Hepatocyte (in vitro differentiated cells): ENCODE results near the gene CNR2. TPM values are rescaled to one million over a fixed set of nuclear protein-coding genes. Genes with fewer than 3 reads are reported as not detected.

Experiments used
- DNase-seq: peaks from one replicate; pipeline ENCODE4 v3.0.0-alpha.2; 2016; ENCODE audit warnings: low spot score
- H2AFZ ChIP-seq: fragments of 200-600 bp; sonication (generic); 2 replicates; pipeline ENCODE4 v1.6.0; 2016; ENCODE audit warnings: antibody characterized with exemption, mild to moderate bottlenecking
- H3K27ac ChIP-seq: fragments of 200-600 bp; sonication (generic); 2 replicates; pipeline ENCODE4 v1.5.1; 2016; ENCODE audit warnings: mild to moderate bottlenecking
- H3K27me3 ChIP-seq: fragments of 200-600 bp; sonication (generic); 2 replicates; pipeline ENCODE4 v1.6.1; 2016
- H3K36me3 ChIP-seq: fragments of 200-600 bp; sonication (generic); replicated peaks from 2 replicates; pipeline ENCODE4 v1.5.1; 2016; ENCODE audit warnings: low read depth; ENCODE audit not compliant: insufficient read depth
- H3K4me1 ChIP-seq: fragments of 200-600 bp; sonication (generic); 2 replicates; pipeline ENCODE4 v1.5.1; 2016; ENCODE audit warnings: mild to moderate bottlenecking, moderate library complexity; ENCODE audit not compliant: insufficient read depth
- H3K4me2 ChIP-seq: fragments of 200-600 bp; sonication (generic); 2 replicates; pipeline ENCODE4 v1.6.0; 2016
- H3K4me3 ChIP-seq: fragments of 200-600 bp; sonication (generic); 2 replicates; pipeline ENCODE4 v1.5.1; 2016; ENCODE audit warnings: mild to moderate bottlenecking
- H3K79me2 ChIP-seq: fragments of 200-600 bp; sonication (generic); 2 replicates; pipeline ENCODE4 v1.6.0; 2017; ENCODE audit warnings: mild to moderate bottlenecking
- H3K9me2 ChIP-seq: fragments of 200-600 bp; sonication (generic); replicated peaks from 2 replicates; pipeline ENCODE4 v1.6.0; 2017; ENCODE audit warnings: mild to moderate bottlenecking; ENCODE audit not compliant: insufficient read depth
- H3K9me3 ChIP-seq: fragments of 200-600 bp; sonication (generic); 2 replicates; pipeline ENCODE4 v1.5.1; 2016; ENCODE audit warnings: low read depth, mild to moderate bottlenecking
- H4K20me1 ChIP-seq: fragments of 200-600 bp; sonication (generic); 2 replicates; pipeline ENCODE4 v1.6.0; 2016; ENCODE audit warnings: mild to moderate bottlenecking; ENCODE audit not compliant: insufficient read depth, poor library complexity, severe bottlenecking
- EZH2 ChIP-seq: fragments of 200-600 bp; sonication (generic); IDR thresholded peaks from 2 replicates; pipeline ENCODE4 v1.6.1; 2016; ENCODE audit warnings: antibody characterized with exemption, mild to moderate bottlenecking, borderline replicate concordance
- EZH2phosphoT487 ChIP-seq: fragments of 200-600 bp; sonication (generic); IDR thresholded peaks from one replicate; pipeline ENCODE4 v1.6.1; 2018; ENCODE audit warnings: antibody characterized with exemption, mild to moderate bottlenecking, low read depth, moderate library complexity; ENCODE audit not compliant: unreplicated experiment, severe bottlenecking
- WGBS: methylation state at CpG from one replicate; pipeline ENCODE4 v1.1.6; 2016; ENCODE audit warnings: low lambda C conversion rate; ENCODE audit errors: missing lambda C conversion rate; 5-methylcytosine and 5-hydroxymethylcytosine counted together
- polyA plus RNA-seq: library from polyadenylated mRNA; unstranded; fragments of >200 nt; fragmentation: Nextera tagmentation; extraction: Ambion mirVana; gene quantifications from 2 replicates; pipeline ENCODE4 v1.2.1, GENCODE V29; 2016
- total RNA-seq: library from RNA; depleted of rRNA; stranded (reverse); fragments of >200 nt; gene quantifications from 2 replicates; pipeline ENCODE4 v1.2.3, GENCODE V29; 2014
- TF ChIP-seq, protein P1 (sequence below): fragments of 200-600 bp; sonication (generic); IDR thresholded peaks from 2 replicates; pipeline ENCODE4 v1.5.1; 2016; ENCODE audit warnings: antibody characterized with exemption, mild to moderate bottlenecking; ENCODE audit not compliant: poor library complexity

Gene CNR2
- total and polyA plus RNA-seq, 2 experiments from 2014 or later: not detected

DNA sequence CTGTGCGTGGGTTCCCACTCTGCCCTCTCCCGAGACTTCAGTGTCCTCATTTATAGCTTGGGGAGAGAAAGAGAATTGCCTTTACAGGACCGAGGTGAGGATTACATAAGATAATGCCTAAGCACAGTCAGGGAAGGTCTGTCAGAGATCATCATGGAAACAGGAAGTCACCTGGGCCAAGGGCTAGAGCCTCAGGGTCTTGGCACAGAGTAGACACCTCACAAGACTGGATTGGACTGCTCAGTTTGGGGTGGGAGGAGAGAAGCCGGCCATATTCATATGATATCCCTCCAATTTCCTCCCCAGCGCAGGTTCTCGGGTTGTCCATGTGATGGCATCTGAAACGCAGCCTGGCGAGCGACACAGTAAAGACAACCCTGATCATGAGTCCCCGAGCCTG lies 3.8 kb downstream of the CNR2 start:
- Histone ChIP-seq H3K9me3 (no peaks in the 10 kb centered on the region), H3K79me2 (no peaks in the 10 kb centered on the region), H2AFZ (no peak overlapping the region), H4K20me1 (no peaks in the 10 kb centered on the region), H3K4me3 (no peak overlapping the region), H3K27me3 (peaks cover 7% of the 10 kb centered on the region), H3K27ac (no peak overlapping the region), H3K4me1 (no peaks in the 10 kb centered on the region), H3K9me2 (no peaks in the 10 kb centered on the region), H3K36me3 (no peaks in the 10 kb centered on the region), H3K4me2 (no peak overlapping the region)
- 78% methylated on average over 10 of the region's 10 CpGs for WGBS
- TF ChIP-seq EZH2 (no peak), EZH2phosphoT487 (no peak)
- TF ChIP-seq, protein P1, sequence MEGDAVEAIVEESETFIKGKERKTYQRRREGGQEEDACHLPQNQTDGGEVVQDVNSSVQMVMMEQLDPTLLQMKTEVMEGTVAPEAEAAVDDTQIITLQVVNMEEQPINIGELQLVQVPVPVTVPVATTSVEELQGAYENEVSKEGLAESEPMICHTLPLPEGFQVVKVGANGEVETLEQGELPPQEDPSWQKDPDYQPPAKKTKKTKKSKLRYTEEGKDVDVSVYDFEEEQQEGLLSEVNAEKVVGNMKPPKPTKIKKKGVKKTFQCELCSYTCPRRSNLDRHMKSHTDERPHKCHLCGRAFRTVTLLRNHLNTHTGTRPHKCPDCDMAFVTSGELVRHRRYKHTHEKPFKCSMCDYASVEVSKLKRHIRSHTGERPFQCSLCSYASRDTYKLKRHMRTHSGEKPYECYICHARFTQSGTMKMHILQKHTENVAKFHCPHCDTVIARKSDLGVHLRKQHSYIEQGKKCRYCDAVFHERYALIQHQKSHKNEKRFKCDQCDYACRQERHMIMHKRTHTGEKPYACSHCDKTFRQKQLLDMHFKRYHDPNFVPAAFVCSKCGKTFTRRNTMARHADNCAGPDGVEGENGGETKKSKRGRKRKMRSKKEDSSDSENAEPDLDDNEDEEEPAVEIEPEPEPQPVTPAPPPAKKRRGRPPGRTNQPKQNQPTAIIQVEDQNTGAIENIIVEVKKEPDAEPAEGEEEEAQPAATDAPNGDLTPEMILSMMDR: no peak
- no peak for DNase-seq

DNA sequence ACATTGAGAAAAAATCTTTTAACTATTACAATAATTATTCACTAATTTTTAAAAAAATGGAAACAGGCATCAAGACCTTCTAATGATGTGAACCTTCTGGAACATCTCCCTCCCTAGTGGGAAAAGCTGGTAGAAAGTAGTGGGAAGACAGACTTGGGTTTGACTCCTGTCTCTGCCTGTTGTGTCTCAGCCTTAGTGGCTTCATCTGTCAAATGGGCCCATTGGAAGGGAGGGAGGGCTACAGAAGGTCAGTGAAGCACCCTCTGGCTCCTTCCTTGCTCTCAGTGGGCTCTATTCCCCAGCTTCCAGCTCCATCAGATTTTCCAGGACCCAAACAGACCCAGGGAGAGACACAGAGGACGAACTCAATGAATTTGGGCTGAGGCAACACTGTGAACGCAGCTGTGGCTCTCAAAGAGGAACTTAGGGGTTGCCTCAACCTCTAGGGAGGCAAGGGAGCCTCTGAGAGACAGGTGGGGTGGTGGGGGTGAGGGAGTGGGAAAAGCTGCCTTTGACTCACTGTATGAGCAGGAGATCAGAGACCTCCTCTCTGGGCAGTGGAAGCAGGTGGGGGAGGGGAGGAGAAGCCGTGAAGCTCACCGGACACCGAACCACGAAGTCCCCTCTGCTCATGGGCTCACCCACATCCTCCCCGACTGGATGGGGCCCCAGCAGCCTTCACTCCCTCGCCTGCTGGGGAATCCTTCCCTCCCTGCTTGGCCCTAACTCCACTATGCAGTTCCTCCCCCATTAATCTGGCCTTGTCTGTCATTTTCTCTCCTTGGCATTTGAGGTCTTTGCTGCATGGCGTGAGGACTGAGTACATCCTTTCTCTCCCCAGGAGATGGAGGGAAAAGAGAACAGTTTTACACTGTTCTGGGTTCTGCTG lies 4.5 kb downstream of the CNR2 start:
- H3K4me3 ChIP-seq: no peak overlapping the region
- H3K36me3 ChIP-seq: no peaks in the 10 kb centered on the region
- TF ChIP-seq, protein P1: no peak
- no peak for TF ChIP-seq EZH2
- TF ChIP-seq EZH2phosphoT487: no peak
- no peak overlapping the region for H3K4me2 ChIP-seq
- H3K79me2 ChIP-seq: no peaks in the 10 kb centered on the region
- 73% methylated on average over 6 of the region's 9 CpGs for WGBS
- no peak for DNase-seq
- peaks cover 14% of the 10 kb centered on the region for H3K27me3 ChIP-seq
- H3K9me2 ChIP-seq: no peaks in the 10 kb centered on the region
- H3K4me1 ChIP-seq: no peaks in the 10 kb centered on the region
- no peaks in the 10 kb centered on the region for H3K9me3 ChIP-seq
- no peak overlapping the region for H2AFZ ChIP-seq
- no peak overlapping the region for H3K27ac ChIP-seq
- H4K20me1 ChIP-seq: no peaks in the 10 kb centered on the region

DNA sequence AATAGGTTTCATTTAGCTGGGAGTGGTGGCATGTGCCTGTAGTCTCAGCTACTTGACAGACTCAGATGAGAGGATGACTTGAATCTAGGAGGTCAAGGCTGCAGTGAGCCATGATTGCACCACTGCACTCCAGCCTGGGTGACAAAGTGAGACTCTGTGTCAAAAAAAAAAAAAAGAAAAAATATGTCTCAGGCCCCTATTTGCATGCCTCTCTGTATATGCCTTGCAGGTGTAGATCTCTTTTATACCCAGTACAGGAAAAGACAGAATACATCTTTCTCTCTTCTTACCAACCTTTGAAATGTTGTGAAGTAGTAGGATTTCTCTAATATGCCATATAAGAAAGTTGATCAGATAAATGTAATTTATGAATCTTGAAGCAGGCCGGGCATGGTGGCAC lies 6.4 kb downstream of the CNR2 start:
- Histone ChIP-seq H3K4me1 (no peaks in the 10 kb centered on the region), H3K9me3 (no peaks in the 10 kb centered on the region), H3K4me2 (no peak overlapping the region), H3K36me3 (no peaks in the 10 kb centered on the region), H3K4me3 (no peak overlapping the region), H2AFZ (no peak overlapping the region), H4K20me1 (no peaks in the 10 kb centered on the region), H3K9me2 (no peaks in the 10 kb centered on the region), H3K27ac (no peak overlapping the region), H3K79me2 (no peaks in the 10 kb centered on the region), H3K27me3 (peaks cover 30% of the 10 kb centered on the region)
- TF ChIP-seq, protein P1: no peak
- no peak for TF ChIP-seq EZH2phosphoT487
- WGBS: 81% methylated on average over 1 of the region's 1 CpG
- no peak for DNase-seq
